HFFc6 (cell line): ENCODE measurements around the gene PLA2G12B. TPM values are rescaled to one million over a fixed set of nuclear protein-coding genes. Genes with fewer than 3 reads are reported as not detected.

Experiments
- DNase-seq: peaks from one replicate; pipeline ENCODE4 v3.0.0-alpha.2; 2018
- H3K27ac Mint-ChIP-seq: 2 replicates; pipeline ENCODE4 v1.8.0; 2020; ENCODE audit warnings: mild to moderate bottlenecking, mixed read lengths
- H3K27me3 Mint-ChIP-seq: 2 replicates; pipeline ENCODE4 v1.8.0; 2021; ENCODE audit warnings: mild to moderate bottlenecking, moderate library complexity, mixed read lengths; ENCODE audit not compliant: insufficient read depth
- H3K36me3 Mint-ChIP-seq: 2 replicates; pipeline ENCODE4 v1.8.0; 2021; ENCODE audit warnings: low read depth, mixed read lengths
- H3K4me1 Mint-ChIP-seq: 2 replicates; pipeline ENCODE4 v1.8.0; 2020; ENCODE audit warnings: low read depth, mixed read lengths
- H3K4me3 Mint-ChIP-seq: 2 replicates; pipeline ENCODE4 v1.8.0; 2020; ENCODE audit warnings: mild to moderate bottlenecking, moderate library complexity, mixed read lengths
- H3K9me3 Mint-ChIP-seq: 2 replicates; pipeline ENCODE4 v1.8.0; 2020; ENCODE audit warnings: mild to moderate bottlenecking, mixed read lengths
- total RNA-seq, 6 experiments: library from RNA; stranded (reverse); fragmentation: NEBNext Ultra II Directional; extraction: Animal tissue kit (Norgen Biotek cat#: 25700); gene quantifications; 2 replicates in 1 of 6; 3 replicates in 5 of 6; pipeline ENCODE4 v1.2.3, GENCODE V29; 2021
- TF ChIP-seq, protein P1 (sequence below): fragments of 200-600 bp; sonication (generic); IDR thresholded peaks from 2 replicates; pipeline ENCODE4 v1.5.0; 2021; ENCODE audit warnings: antibody characterized with exemption, mild to moderate bottlenecking

The PLA2G12B gene
- total RNA-seq, 6 experiments from 2014 or later, result not detected

DNA sequence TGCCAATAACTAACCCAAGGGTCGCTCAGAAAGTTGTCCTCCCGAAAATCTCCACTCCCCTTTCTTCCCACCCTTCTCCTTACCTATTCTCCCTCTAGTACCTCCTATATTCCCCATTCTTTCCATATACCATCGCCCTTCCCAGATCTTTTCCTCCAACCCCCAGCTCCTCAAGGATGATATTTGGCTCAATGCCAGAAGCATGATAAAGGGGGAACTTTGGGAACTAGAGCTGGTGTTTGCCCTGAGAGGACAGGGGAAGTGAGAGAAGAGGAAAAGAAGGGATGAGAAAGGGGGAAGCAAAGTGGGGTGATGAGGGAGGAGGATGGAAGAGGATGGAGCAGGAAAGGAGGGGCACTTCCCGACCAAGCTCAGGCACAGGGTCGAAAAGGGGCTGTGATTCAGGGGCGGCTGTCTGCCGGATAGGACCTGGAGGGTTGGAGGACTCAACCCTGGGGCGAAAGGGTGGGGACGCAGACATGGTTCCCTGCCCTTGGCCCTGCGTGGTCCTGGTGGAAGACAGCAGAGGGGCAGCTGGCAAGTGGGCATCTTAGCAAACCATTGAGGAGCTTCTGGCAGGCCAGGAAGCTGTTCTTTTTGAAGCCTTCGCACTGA, 59.3 kb downstream of the PLA2G12B start:
- H3K27ac Mint-ChIP-seq, result no peak overlapping the region
- TF ChIP-seq, protein P1, sequence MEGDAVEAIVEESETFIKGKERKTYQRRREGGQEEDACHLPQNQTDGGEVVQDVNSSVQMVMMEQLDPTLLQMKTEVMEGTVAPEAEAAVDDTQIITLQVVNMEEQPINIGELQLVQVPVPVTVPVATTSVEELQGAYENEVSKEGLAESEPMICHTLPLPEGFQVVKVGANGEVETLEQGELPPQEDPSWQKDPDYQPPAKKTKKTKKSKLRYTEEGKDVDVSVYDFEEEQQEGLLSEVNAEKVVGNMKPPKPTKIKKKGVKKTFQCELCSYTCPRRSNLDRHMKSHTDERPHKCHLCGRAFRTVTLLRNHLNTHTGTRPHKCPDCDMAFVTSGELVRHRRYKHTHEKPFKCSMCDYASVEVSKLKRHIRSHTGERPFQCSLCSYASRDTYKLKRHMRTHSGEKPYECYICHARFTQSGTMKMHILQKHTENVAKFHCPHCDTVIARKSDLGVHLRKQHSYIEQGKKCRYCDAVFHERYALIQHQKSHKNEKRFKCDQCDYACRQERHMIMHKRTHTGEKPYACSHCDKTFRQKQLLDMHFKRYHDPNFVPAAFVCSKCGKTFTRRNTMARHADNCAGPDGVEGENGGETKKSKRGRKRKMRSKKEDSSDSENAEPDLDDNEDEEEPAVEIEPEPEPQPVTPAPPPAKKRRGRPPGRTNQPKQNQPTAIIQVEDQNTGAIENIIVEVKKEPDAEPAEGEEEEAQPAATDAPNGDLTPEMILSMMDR, result no peak
- no peaks in the 10 kb centered on the region for H3K4me1 Mint-ChIP-seq
- no peaks in the 10 kb centered on the region for H3K36me3 Mint-ChIP-seq
- no peaks in the 10 kb centered on the region for H3K9me3 Mint-ChIP-seq
- no peak for DNase-seq
- H3K27me3 Mint-ChIP-seq, result peaks cover 3% of the 10 kb centered on the region
- H3K4me3 Mint-ChIP-seq, result no peak overlapping the region

DNA sequence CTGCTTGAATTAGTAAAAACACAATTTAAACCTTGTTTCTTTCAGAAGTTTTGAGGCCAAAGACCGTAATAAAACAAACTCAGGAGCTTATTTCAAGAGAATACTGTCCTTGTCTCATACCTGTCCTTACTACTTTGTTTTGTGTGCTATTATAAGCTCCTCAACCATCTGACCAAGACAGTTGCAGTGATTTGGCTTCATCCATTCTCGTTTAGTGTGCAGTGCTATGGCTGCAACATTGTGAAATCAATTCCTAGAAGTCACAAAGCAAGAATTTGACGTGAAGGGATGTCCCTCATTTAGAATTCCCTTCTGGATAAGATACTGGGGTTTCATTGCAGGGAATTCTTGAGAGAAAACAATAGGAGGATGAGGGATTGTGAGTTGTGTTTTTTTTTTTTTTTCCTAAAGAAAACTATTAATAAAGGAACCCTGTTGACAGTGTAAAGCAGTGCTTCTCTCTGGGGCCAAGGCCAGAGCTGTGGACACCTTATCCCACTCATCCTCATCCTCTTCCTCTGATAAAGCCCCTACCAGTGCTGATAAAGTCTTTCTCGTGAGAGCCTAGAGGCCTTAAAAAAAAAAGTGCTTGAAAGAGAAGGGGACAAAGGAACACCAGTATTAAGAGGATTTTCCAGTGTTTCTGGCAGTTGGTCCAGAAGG, 61.3 kb downstream of the PLA2G12B start, which contains the start of gene OIT3:
OIT3 (plus strand) TSS at position 604 of the 663 bp plus-strand sequence. CDS start 60 bp downstream, outside the sequence.
- TF ChIP-seq, protein P1, result no peak
- no peak for DNase-seq
- Mint-ChIP-seq H3K27me3 (peaks cover 3% of the 10 kb centered on the region), H3K36me3 (peaks cover 11% of the 10 kb centered on the region), H3K27ac (no peak within 1 kb of the TSS), H3K4me3 (no peak within 1 kb of the TSS), H3K4me1 (no peaks in the 10 kb centered on the region), H3K9me3 (no peaks in the 10 kb centered on the region)

DNA sequence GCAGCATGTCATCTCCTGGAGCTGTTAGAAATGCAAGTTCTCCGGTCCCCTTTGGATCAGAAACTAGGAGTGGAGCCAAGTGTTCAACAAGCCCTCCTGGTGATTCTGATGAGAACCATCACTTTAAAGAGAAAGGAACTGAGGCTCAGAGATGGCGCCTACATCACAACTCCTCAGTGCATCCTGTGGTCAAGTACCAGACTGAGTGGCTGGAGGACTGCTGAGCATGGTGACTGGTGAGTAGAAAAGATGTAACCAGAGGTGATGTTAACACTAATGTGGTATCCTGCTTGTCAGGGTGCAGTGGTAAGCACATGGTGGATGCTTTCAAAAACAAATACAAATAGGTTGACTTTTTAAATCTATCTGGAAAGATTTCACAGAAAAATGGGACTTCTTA, 64.5 kb downstream of the PLA2G12B start:
- Mint-ChIP-seq H3K36me3 (peaks cover 35% of the 10 kb centered on the region), H3K4me1 (peaks cover 22% of the 10 kb centered on the region), H3K27ac (no peak overlapping the region), H3K4me3 (no peak overlapping the region), H3K9me3 (no peaks in the 10 kb centered on the region), H3K27me3 (peaks cover 3% of the 10 kb centered on the region; the same call in 1 of the 2 replicates)
- TF ChIP-seq, protein P1, result no peak
- no peak for DNase-seq

DNA sequence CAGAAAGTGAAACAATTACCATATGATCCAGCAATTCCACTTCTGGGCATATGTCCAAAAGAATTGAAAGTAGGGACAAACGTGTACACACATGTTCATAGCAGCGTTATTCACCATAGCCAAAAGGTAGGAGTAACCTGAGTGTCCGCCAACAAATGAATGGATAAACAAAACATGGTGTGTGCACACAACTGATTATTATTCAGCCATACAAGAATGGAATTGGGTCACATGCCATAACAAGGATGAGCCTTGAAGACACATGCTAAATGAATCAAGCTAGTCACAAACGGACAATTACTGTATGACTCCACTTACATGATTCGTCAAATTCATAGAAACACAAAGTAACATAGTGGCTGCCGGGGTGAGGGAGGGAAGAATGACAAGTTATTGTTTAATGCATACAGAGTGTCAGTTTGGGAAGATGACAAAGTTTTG, 65.2 kb downstream of the PLA2G12B start:
- Mint-ChIP-seq H3K4me1 (peaks cover 28% of the 10 kb centered on the region), H3K9me3 (no peaks in the 10 kb centered on the region), H3K36me3 (peaks cover 35% of the 10 kb centered on the region), H3K4me3 (no peak overlapping the region), H3K27ac (no peak overlapping the region), H3K27me3 (peaks cover 2% of the 10 kb centered on the region; the same call in 1 of the 2 replicates)
- DNase-seq, result no peak
- TF ChIP-seq, protein P1, result no peak

DNA sequence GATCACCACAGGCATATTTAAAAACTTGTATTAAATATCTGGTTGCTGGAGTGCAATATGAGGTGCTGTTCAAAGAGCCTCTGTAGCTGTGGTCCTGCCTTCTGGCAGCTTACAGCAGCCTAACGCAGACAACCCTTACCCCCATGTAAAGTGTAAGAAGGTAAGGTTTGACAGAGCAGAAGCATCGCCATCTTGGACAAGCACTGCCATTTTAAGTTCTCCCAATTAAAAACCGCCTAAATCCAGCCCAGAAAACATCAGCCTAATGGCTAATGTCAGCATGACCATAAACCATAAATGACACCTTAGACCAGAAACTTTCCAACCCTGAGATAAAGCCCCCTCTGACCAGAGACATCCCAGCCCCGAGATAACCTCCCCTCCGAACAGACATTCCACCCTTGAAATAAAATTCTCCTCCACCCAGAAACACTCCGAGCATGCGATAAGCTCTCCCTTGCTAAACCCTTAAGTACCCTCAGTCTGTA, 66.4 kb downstream of the PLA2G12B start:
- peaks cover 39% of the 10 kb centered on the region for H3K4me1 Mint-ChIP-seq
- H3K9me3 Mint-ChIP-seq, result no peaks in the 10 kb centered on the region
- H3K4me3 Mint-ChIP-seq, result no peak overlapping the region
- peaks cover 2% of the 10 kb centered on the region; the same call in 1 of the 2 replicates for H3K27me3 Mint-ChIP-seq
- peak overlapping the region; percentile 6; the same call in 1 of the 2 replicates for H3K27ac Mint-ChIP-seq
- peaks cover 41% of the 10 kb centered on the region for H3K36me3 Mint-ChIP-seq
- TF ChIP-seq, protein P1, result no peak
- no peak for DNase-seq
